GM12874 (cell line): ENCODE results near the gene EIF3A.

ENCODE experiments used
- CTCF ChIP-seq: IDR thresholded peaks from 2 replicates; pipeline ENCODE4 v1.5.1; 2011; ENCODE audit warnings: low read depth, mild to moderate bottlenecking, control low read depth, low read length, moderate library complexity; ENCODE audit not compliant: insufficient read depth

EIF3A gene

GRCh38 chr10:118993214-118993613, 87.4 kb downstream of the EIF3A start:
- no peak for TF ChIP-seq CTCF

GRCh38 chr10:118992496-118992895, 88.1 kb downstream of the EIF3A start:
- no peak for TF ChIP-seq CTCF

- TF ChIP-seq CTCF: no peak
Measured at GRCh38 chr10:118990326-118990725, 90.3 kb downstream of the EIF3A start.

DNA sequence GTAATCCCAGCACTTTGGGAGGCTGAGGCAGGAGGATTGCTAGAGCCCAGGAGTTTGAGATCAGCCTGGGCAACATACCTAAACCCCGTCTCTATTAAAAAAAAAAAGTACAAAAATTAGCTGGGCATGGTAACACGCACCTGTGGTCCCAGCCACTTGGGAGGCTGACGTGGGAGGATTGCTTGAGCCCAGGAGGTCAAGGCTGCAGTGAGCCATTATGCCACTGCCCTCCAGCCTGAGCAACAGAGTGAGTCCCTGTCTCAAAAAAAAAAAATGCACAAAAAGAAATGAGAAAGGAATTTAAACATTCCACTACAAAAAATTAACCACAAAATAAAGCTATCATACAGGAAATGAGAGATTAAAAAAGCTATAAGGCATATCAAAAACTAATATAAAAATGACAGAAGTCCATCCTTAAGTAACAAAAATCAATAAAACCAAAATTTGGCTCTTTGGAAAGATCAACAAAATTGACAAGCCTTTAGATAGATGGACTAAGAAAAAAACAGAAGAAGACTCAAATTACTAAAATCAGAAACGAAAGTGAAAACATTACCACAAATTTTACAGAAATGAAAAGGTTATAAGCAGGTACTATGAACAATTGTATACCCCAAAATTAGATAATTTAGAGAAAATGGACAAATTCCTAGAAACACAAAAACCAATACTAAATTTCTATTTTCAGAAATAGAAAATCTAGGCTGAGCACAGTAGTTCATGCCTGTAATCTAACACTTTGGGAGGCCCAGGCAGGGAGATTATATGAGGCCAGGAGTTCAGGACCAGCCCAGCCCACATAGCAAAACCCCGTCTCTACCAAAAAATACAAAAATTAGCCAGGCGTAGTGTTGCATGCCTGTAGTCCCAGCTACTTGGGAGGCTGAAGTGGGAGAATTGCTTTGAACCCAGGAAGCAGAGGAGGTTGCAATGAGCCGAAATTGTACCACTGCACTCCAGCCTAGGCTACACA, 93.5 kb downstream of the EIF3A start:
- TF ChIP-seq CTCF: no peak

DNA sequence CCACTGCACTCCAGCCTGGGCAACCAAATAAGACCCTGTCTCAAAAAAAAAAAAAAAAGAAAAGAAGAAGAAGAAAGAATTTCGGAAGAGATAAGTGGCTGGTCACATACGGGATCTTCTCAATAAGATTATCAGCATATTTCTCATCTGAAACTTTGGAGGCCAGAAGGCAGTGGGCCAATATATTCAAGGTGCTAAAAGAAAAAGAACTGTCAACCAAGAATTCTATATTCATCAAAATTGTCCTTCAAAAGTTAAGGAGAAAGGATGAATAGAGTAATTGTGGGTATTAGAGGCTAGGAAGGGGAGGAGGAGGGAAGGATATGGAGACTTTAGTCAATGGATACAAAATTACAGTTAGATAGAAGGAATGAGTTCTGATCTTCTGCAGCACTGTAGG, 95.0 kb downstream of the EIF3A start:
- TF ChIP-seq CTCF: no peak
